ENCODE measurements around the gene CHRND. TPM values are rescaled to one million over a fixed set of nuclear protein-coding genes. Genes with fewer than 3 reads are reported as not detected.
A peak's percentile ranks its signal among the peaks of the same experiment; 100 is the strongest.

CHRND gene
- total and polyA plus RNA-seq, 8 donors = 0.07 to 0.22 (median 0.12) TPM; not detected in 5

DNA sequence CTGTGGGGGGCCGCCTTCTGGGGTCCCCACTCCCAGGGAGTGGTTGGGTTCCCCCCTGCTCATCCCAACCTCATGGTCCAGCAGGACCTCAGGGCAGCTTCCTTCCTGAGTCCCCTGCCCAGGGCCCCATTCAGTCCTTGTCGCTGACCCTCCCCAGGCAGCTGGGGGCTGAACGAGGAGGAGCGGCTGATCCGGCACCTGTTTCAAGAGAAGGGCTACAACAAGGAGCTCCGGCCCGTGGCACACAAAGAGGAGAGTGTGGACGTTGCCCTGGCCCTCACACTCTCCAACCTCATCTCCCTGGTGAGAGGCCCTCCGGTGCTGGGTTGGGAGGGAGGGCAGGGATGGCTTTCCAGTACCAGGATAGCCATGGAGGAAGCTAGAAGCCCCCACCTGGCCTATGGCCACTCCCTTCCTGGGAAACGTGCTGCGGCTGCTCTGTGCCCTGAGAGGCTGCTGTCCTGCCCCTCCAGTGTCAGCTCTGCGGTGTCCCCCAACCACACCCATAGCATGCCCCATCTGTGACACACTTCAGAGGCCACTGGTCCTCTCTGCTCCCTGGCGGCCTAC is 497 bp downstream of the CHRND start:
- peaks cover 0 to 17% (median 8%) of the 10 kb centered on the region in 4 donors for H3K27me3 ChIP-seq
- ATAC-seq = no peak
- peak in 1 of 6 donors; percentile 67 for DNase-seq
- no peak overlapping the region for H3K27ac ChIP-seq
- H3K36me3 ChIP-seq = no peaks in the 10 kb centered on the region
- H3K4me1 ChIP-seq = peaks cover 0 to 22% (median 14%) of the 10 kb centered on the region in 3 donors
- TF ChIP-seq CTCF (IDR thresholded peaks at IDR 0.05) = no peak
- intact Hi-C loops (cut with DNase I) = no loop called here
- no peak overlapping the region for H3K4me3 ChIP-seq
- no peaks in the 10 kb centered on the region for H3K9me3 ChIP-seq
- 79 to 87% methylated on average over 13 of the region's 13 CpGs for WGBS, 2 donors
- no peak for FAIRE-seq

GRCh38 chr2:232527905-232528470 is 2.0 kb downstream of the CHRND start:
- no peak overlapping the region for H3K27ac ChIP-seq
- H3K4me1 ChIP-seq = peaks cover 0 to 14% (median 14%) of the 10 kb centered on the region in 3 donors
- H3K27me3 ChIP-seq = peaks cover 0 to 10% (median 4%) of the 10 kb centered on the region in 4 donors
- WGBS, 2 donors = 67 to 73% methylated on average over 6 of the region's 6 CpGs
- H3K36me3 ChIP-seq = no peaks in the 10 kb centered on the region
- no peak overlapping the region for H3K4me3 ChIP-seq
- no peak for TF ChIP-seq CTCF (IDR thresholded peaks at IDR 0.05)
- FAIRE-seq (no peak), DNase-seq (peak in 1 of 6 donors; percentile 15), ATAC-seq (no peak)
- intact Hi-C loops (cut with DNase I) = no loop called here
- H3K9me3 ChIP-seq = no peaks in the 10 kb centered on the region

GRCh38 chr2:232528746-232529460 is 2.9 kb downstream of the CHRND start:
- Histone ChIP-seq H3K4me3 (no peak overlapping the region), H3K27ac (no peak overlapping the region), H3K9me3 (no peaks in the 10 kb centered on the region), H3K27me3 (peaks cover 0 to 2% (median 0%) of the 10 kb centered on the region in 4 donors), H3K4me1 (peaks cover 0 to 10% (median 6%) of the 10 kb centered on the region in 3 donors), H3K36me3 (no peaks in the 10 kb centered on the region)
- intact Hi-C loops (cut with DNase I) = no loop called here
- WGBS, 2 donors = 69 to 79% methylated on average over 11 of the region's 11 CpGs
- ATAC-seq (no peak), FAIRE-seq (no peak), DNase-seq (peak in 2 of 6 donors; percentile 28 to 48)
- no peak for TF ChIP-seq CTCF (IDR thresholded peaks at IDR 0.05)

GRCh38 chr2:232529806-232530547 is 4.0 kb downstream of the CHRND start:
- FAIRE-seq (no peak), DNase-seq (peak in 2 of 6 donors; percentile 42 to 48), ATAC-seq (no peak)
- peaks cover 0 to 7% (median 3%) of the 10 kb centered on the region in 3 donors for H3K4me1 ChIP-seq
- H3K4me3 ChIP-seq = no peak overlapping the region
- H3K36me3 ChIP-seq = no peaks in the 10 kb centered on the region
- TF ChIP-seq CTCF (IDR thresholded peaks at IDR 0.05) = no peak
- no peaks in the 10 kb centered on the region for H3K9me3 ChIP-seq
- H3K27ac ChIP-seq = no peak overlapping the region
- intact Hi-C loops (cut with DNase I) = no loop called here
- no peaks in the 10 kb centered on the region for H3K27me3 ChIP-seq
- 76 to 89% methylated on average over 17 of the region's 17 CpGs for WGBS, 2 donors

Data from pancreas (tissue), 10 donors.